ENCODE results near the gene DAZAP2.

DNA sequence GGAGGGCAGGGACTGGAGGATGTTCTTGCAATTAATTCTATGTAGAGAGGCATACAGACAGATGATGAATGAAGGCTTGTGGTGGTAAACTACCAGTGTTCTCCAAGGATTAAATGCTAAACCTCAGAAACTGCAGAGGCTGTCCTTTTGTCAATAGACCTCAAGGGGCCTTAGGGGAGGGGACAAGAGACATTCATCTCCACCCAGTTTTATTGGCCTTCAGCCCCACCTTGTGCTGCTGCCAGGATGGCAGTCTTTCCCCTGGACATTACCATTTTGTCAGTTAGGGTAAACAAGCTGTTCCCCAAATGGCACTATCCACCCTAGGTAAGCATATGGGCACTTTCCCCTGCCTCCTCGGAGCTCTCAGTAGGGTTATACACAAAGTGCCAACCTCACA, 36.5 kb downstream of the DAZAP2 start:
- TF ChIP-seq, protein P1, sequence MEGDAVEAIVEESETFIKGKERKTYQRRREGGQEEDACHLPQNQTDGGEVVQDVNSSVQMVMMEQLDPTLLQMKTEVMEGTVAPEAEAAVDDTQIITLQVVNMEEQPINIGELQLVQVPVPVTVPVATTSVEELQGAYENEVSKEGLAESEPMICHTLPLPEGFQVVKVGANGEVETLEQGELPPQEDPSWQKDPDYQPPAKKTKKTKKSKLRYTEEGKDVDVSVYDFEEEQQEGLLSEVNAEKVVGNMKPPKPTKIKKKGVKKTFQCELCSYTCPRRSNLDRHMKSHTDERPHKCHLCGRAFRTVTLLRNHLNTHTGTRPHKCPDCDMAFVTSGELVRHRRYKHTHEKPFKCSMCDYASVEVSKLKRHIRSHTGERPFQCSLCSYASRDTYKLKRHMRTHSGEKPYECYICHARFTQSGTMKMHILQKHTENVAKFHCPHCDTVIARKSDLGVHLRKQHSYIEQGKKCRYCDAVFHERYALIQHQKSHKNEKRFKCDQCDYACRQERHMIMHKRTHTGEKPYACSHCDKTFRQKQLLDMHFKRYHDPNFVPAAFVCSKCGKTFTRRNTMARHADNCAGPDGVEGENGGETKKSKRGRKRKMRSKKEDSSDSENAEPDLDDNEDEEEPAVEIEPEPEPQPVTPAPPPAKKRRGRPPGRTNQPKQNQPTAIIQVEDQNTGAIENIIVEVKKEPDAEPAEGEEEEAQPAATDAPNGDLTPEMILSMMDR (optimal IDR thresholded peaks at IDR 0.05 in 1 of 3, IDR thresholded peaks at IDR 0.05 in 1 of 3, conservative IDR thresholded peaks at IDR 0.05 in 1 of 3; ENCODE audit: extremely low read depth in 1 of 3, insufficient read depth in 2 of 3, low read length in 3 of 3), result no peak
- no peak for TF ChIP-seq EZH2 (IDR thresholded peaks at IDR 0.05; ENCODE audit: low read length)

Data from keratinocyte (primary cell).